ENCODE measurements around the gene OTULIN. TPM values are rescaled to one million over a fixed set of nuclear protein-coding genes. Genes with fewer than 3 reads are reported as not detected.

The OTULIN gene
- 6.4 TPM for polyA plus RNA-seq (2013, experiment 1 of 2)
- 6.2 TPM for polyA plus RNA-seq (2013, experiment 2 of 2)

DNA sequence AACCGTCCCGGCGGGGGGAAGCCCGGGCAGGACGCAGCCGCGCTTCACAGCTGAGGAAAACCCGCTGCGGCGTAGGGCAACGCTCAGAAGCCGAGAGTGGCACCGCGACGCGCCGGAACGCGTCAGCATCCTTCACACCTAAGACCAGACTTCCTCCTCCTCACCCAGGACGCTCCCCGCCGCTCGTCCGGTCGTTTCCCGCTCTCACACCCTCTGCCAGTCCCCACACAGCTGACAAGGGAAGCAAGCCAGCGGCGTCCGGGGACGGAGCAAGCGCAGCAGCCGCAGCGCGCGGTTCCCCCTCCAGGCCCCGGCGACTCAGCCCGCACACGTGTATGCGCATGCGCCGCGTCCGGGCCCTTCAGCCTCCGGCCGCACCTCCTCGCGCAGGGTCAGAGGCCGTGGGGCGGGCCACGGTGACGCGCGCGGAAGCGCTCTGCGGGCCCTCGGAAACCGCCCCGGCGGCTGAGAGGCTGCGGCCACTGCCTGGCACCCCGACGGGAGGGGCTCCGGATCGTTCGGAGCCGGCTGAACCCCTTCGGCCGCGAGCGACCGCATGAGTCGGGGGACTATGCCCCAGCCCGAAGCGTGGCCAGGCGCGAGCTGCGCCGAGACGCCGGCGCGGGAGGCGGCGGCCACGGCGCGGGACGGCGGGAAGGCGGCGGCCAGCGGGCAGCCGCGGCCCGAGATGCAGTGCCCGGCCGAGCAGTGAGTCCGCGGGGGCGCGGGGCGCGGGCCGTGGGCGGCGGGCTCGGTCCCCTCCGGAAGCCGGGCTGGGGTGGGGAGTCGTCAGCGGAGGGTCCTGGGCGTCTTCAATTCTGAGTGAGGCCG, at the start of gene OTULIN:
TSS of gene OTULIN (plus strand) at position 449 of the 831 bp plus-strand sequence. CDS start at position 557, 108 bp downstream.
- H2BK5ac ChIP-seq (ENCODE audit: low read length): peak within 1 kb of the TSS; percentile 73
- H2BK120ac ChIP-seq (ENCODE audit: low read depth, low read length): no peak within 1 kb of the TSS
- peak; percentile 92 for DNase-seq
- H3K23ac ChIP-seq (ENCODE audit: low read length): peak within 1 kb of the TSS; percentile 59
- peak within 1 kb of the TSS; percentile 88 for H3K4me2 ChIP-seq (ENCODE audit: low read length)
- peak within 1 kb of the TSS; percentile 91 for H3K9ac ChIP-seq (ENCODE audit: low read length)
- H4K5ac ChIP-seq (ENCODE audit: low read length): no peak within 1 kb of the TSS
- H2AK5ac ChIP-seq (ENCODE audit: low read length): no peak within 1 kb of the TSS
- H3K79me2 ChIP-seq (ENCODE audit: control insufficient read depth, insufficient read depth, low read length): peaks cover 18% of the 10 kb centered on the region
- H3K4ac ChIP-seq (ENCODE audit: low read depth, low read length): peak within 1 kb of the TSS; percentile 17
- peak within 1 kb of the TSS; percentile 55 for H3K18ac ChIP-seq (ENCODE audit: low read length)
- H3K56ac ChIP-seq (ENCODE audit: low read length): peak within 1 kb of the TSS; percentile 97
- no peaks in the 10 kb centered on the region for H3K36me3 ChIP-seq (ENCODE audit: control insufficient read depth, insufficient read depth, low read length)
- H3K4me3 ChIP-seq (ENCODE audit: low read length): peak within 1 kb of the TSS; percentile 84
- no peak within 1 kb of the TSS for H2BK15ac ChIP-seq (replicated peaks; ENCODE audit: low read depth)
- peaks cover 16% of the 10 kb centered on the region for H3K79me1 ChIP-seq (ENCODE audit: low read length)
- H3K4me1 ChIP-seq (ENCODE audit: control insufficient read depth, low read depth, low read length): peaks cover 5% of the 10 kb centered on the region
- H3K27ac ChIP-seq (ENCODE audit: low read depth, low read length): peak within 1 kb of the TSS; percentile 72
- no peaks in the 10 kb centered on the region for H3K27me3 ChIP-seq (ENCODE audit: insufficient read depth, low read length, poor library complexity)
- H4K8ac ChIP-seq (ENCODE audit: low read depth, low read length): no peak within 1 kb of the TSS
- WGBS (ENCODE audit: extremely low coverage, insufficient coverage, low lambda C conversion rate): no CpG with 5 or more reads among the region's 115 CpGs

DNA sequence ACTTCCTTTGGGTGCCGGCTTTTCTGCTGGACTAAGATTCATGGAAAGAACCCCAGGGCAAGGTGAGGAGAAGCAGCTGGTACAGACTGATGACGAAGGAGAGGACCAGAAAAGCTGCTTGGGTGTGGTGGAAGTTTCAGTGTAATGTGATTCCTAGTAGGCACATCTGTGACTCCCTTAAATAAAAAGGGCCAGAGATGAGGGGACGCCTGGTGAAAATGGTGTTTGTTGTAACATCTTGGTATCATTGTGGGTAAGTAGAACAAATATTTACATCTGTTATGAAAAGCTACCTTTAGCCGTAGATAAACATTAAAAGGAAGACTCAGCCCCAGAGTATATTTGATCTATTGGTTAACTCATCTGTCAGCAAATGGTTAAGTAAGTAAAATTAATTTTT, 49.2 kb upstream of the OTULIN start:
- Histone ChIP-seq H3K79me1 (ENCODE audit: low read length) (no peaks in the 10 kb centered on the region), H3K4me1 (ENCODE audit: control insufficient read depth, low read depth, low read length) (no peaks in the 10 kb centered on the region), H3K23ac (ENCODE audit: low read length) (no peak overlapping the region), H3K27me3 (ENCODE audit: insufficient read depth, low read length, poor library complexity) (no peaks in the 10 kb centered on the region), H3K56ac (ENCODE audit: low read length) (no peak overlapping the region), H3K4me3 (ENCODE audit: low read length) (no peak overlapping the region), H3K79me2 (ENCODE audit: control insufficient read depth, insufficient read depth, low read length) (no peaks in the 10 kb centered on the region), H3K18ac (ENCODE audit: low read length) (no peak overlapping the region), H2BK15ac (replicated peaks; ENCODE audit: low read depth) (no peak overlapping the region), H3K27ac (ENCODE audit: low read depth, low read length) (no peak overlapping the region), H2BK120ac (ENCODE audit: low read depth, low read length) (no peak overlapping the region), H3K36me3 (ENCODE audit: control insufficient read depth, insufficient read depth, low read length) (no peaks in the 10 kb centered on the region), H2AK5ac (ENCODE audit: low read length) (no peak overlapping the region), H3K9ac (ENCODE audit: low read length) (no peak overlapping the region), H4K5ac (ENCODE audit: low read length) (no peak overlapping the region), H4K8ac (ENCODE audit: low read depth, low read length) (no peak overlapping the region), H3K4me2 (ENCODE audit: low read length) (no peak overlapping the region), H2BK5ac (ENCODE audit: low read length) (no peak overlapping the region), H3K4ac (ENCODE audit: low read depth, low read length) (no peak overlapping the region)
- no CpG with 5 or more reads among the region's 4 CpGs for WGBS (ENCODE audit: extremely low coverage, insufficient coverage, low lambda C conversion rate)
- DNase-seq: no peak

DNA sequence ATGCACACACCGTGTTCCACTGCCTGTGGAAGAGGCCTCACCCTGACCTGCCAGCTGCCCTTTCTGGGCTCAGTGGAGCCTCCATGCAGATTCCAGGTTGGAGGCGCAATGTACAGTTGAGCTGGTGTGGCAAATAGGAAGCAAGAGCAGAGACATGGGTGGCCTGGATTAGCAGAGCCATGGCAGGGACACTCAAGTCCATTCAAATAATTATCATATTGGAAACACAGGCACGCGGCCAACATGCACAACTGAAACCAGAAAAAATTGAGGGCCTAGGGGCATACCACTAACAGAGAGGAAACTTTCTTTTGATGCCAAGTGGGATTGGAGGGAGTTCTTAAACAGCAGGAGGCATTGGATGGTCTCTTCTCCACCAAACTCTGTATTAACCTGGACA, 47.1 kb upstream of the OTULIN start:
- WGBS (ENCODE audit: extremely low coverage, insufficient coverage, low lambda C conversion rate): no CpG with 5 or more reads among the region's 4 CpGs
- H3K36me3 ChIP-seq (ENCODE audit: control insufficient read depth, insufficient read depth, low read length): no peaks in the 10 kb centered on the region

DNA sequence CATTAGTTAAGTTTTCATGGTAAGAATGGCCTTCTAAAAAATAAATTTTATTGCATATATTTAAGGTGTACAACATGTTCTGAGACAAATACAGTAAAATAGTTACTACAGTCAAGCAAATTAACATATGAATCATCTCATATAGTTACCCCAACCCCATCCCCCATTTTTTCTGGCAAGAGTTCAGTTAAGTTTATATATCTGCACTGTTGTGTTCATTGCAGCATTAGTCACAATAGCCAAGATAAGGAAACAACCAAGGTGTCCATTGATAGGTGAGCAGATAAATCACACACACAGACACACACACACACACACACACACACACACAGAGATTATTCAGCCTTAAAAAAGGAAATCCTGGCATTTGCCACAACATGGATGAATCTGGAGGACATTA, 37.2 kb upstream of the OTULIN start:
- H3K23ac ChIP-seq (ENCODE audit: low read length): no peak overlapping the region
- no peak for DNase-seq
- no peaks in the 10 kb centered on the region for H3K79me2 ChIP-seq (ENCODE audit: control insufficient read depth, insufficient read depth, low read length)

More for the DNA sequence above, 47.1 kb upstream of the OTULIN start:
- Histone ChIP-seq H3K18ac (ENCODE audit: low read length) (no peak overlapping the region), H3K56ac (ENCODE audit: low read length) (no peak overlapping the region), H3K4me2 (ENCODE audit: low read length) (no peak overlapping the region), H4K8ac (ENCODE audit: low read depth, low read length) (no peak overlapping the region), H3K4me1 (ENCODE audit: control insufficient read depth, low read depth, low read length) (no peaks in the 10 kb centered on the region), H2BK120ac (ENCODE audit: low read depth, low read length) (no peak overlapping the region), H3K4ac (ENCODE audit: low read depth, low read length) (no peak overlapping the region), H3K79me1 (ENCODE audit: low read length) (no peaks in the 10 kb centered on the region), H3K27ac (ENCODE audit: low read depth, low read length) (no peak overlapping the region), H2BK5ac (ENCODE audit: low read length) (no peak overlapping the region), H3K79me2 (ENCODE audit: control insufficient read depth, insufficient read depth, low read length) (no peaks in the 10 kb centered on the region), H3K4me3 (ENCODE audit: low read length) (no peak overlapping the region), H3K9ac (ENCODE audit: low read length) (no peak overlapping the region), H3K27me3 (ENCODE audit: insufficient read depth, low read length, poor library complexity) (no peaks in the 10 kb centered on the region), H4K5ac (ENCODE audit: low read length) (no peak overlapping the region), H2AK5ac (ENCODE audit: low read length) (no peak overlapping the region), H2BK15ac (replicated peaks; ENCODE audit: low read depth) (no peak overlapping the region), H3K23ac (ENCODE audit: low read length) (no peak overlapping the region)
- no peak for DNase-seq

DNA sequence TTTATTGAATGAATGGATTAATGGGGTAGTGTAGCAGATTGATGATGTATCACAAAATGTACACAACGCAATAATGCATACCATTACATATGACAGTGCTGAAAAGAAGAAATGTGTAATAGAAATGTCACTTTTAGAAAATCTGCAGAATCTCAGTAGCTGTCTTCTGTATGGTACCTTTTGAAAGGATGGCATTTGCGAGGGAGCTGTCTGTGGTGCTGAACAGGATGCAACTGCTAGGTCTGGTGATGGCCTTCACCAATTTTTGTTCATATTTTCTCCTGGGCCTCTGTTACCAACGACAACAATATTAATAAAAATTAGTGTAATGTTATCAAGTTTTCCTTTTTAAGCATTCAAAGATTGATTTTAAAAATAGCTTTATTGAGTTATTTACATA, 36.2 kb upstream of the OTULIN start:
- no peak overlapping the region for H3K9ac ChIP-seq (ENCODE audit: low read length)
- no peak overlapping the region for H3K23ac ChIP-seq (ENCODE audit: low read length)
- H3K27ac ChIP-seq (ENCODE audit: low read depth, low read length): no peak overlapping the region
- H3K79me2 ChIP-seq (ENCODE audit: control insufficient read depth, insufficient read depth, low read length): no peaks in the 10 kb centered on the region
- no peak overlapping the region for H3K18ac ChIP-seq (ENCODE audit: low read length)
- H4K5ac ChIP-seq (ENCODE audit: low read length): no peak overlapping the region
- no peaks in the 10 kb centered on the region for H3K4me1 ChIP-seq (ENCODE audit: control insufficient read depth, low read depth, low read length)
- no peak overlapping the region for H3K4me2 ChIP-seq (ENCODE audit: low read length)
- no peak overlapping the region for H3K4ac ChIP-seq (ENCODE audit: low read depth, low read length)
- H2BK120ac ChIP-seq (ENCODE audit: low read depth, low read length): no peak overlapping the region
- no peak overlapping the region for H2BK5ac ChIP-seq (ENCODE audit: low read length)
- no CpG with 5 or more reads among the region's 3 CpGs for WGBS (ENCODE audit: extremely low coverage, insufficient coverage, low lambda C conversion rate)
- H3K79me1 ChIP-seq (ENCODE audit: low read length): no peaks in the 10 kb centered on the region
- peak; percentile 53 for DNase-seq
- no peak overlapping the region for H3K56ac ChIP-seq (ENCODE audit: low read length)
- no peak overlapping the region for H4K8ac ChIP-seq (ENCODE audit: low read depth, low read length)
- no peak overlapping the region for H3K4me3 ChIP-seq (ENCODE audit: low read length)
- no peak overlapping the region for H2BK15ac ChIP-seq (replicated peaks; ENCODE audit: low read depth)
- H3K27me3 ChIP-seq (ENCODE audit: insufficient read depth, low read length, poor library complexity): no peaks in the 10 kb centered on the region
- no peak overlapping the region for H2AK5ac ChIP-seq (ENCODE audit: low read length)
- H3K36me3 ChIP-seq (ENCODE audit: control insufficient read depth, insufficient read depth, low read length): no peaks in the 10 kb centered on the region

More for the DNA sequence above, 37.2 kb upstream of the OTULIN start:
- no peak overlapping the region for H4K8ac ChIP-seq (ENCODE audit: low read depth, low read length)
- no peak overlapping the region for H3K18ac ChIP-seq (ENCODE audit: low read length)
- H3K9ac ChIP-seq (ENCODE audit: low read length): no peak overlapping the region
- H2BK120ac ChIP-seq (ENCODE audit: low read depth, low read length): no peak overlapping the region
- no peak overlapping the region for H3K4me2 ChIP-seq (ENCODE audit: low read length)
- no peak overlapping the region for H3K27ac ChIP-seq (ENCODE audit: low read depth, low read length)
- H4K5ac ChIP-seq (ENCODE audit: low read length): no peak overlapping the region
- no peaks in the 10 kb centered on the region for H3K79me1 ChIP-seq (ENCODE audit: low read length)
- no peaks in the 10 kb centered on the region for H3K4me1 ChIP-seq (ENCODE audit: control insufficient read depth, low read depth, low read length)
- H2AK5ac ChIP-seq (ENCODE audit: low read length): no peak overlapping the region
- H3K27me3 ChIP-seq (ENCODE audit: insufficient read depth, low read length, poor library complexity): no peaks in the 10 kb centered on the region
- H3K4ac ChIP-seq (ENCODE audit: low read depth, low read length): no peak overlapping the region
- H2BK5ac ChIP-seq (ENCODE audit: low read length): no peak overlapping the region
- no peak overlapping the region for H2BK15ac ChIP-seq (replicated peaks; ENCODE audit: low read depth)
- no peaks in the 10 kb centered on the region for H3K36me3 ChIP-seq (ENCODE audit: control insufficient read depth, insufficient read depth, low read length)
- no peak overlapping the region for H3K4me3 ChIP-seq (ENCODE audit: low read length)
- no peak overlapping the region for H3K56ac ChIP-seq (ENCODE audit: low read length)
